ENCODE data around the gene HCN2.

DNA sequence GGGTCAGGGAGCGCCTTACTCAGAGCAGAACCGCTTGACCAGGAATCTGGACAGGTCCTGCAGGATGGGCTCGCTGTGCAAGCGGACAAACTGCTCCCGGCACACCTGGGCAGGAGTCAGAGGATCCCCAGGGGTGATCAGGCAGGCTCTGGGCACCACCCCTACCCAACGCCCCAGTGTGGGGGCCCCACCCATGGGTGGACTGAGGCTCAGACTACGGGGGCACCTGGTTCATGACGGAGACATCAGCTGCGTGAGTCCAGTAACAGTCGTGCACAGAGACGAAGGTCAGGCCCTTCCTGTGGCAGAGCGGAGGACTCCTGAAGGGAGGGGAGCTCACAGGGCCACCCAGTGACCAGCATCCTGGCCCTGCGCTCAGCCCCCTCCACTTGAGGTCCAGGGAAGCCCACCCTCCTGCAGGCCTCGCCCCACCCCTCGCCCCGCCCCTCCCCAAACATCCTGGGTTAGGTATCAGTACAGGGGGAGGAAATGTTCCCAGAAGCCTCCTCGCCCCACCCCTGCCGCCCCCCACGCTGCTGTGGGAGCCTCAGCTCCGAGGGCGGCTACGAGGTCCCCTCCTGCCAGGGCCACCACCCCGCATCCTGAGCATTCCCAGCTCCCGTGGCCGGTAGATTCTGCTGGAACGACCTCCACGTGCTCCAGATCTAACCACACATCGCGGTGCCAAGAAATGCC, 28.0 kb downstream of the HCN2 start:
- TF ChIP-seq, protein P1, sequence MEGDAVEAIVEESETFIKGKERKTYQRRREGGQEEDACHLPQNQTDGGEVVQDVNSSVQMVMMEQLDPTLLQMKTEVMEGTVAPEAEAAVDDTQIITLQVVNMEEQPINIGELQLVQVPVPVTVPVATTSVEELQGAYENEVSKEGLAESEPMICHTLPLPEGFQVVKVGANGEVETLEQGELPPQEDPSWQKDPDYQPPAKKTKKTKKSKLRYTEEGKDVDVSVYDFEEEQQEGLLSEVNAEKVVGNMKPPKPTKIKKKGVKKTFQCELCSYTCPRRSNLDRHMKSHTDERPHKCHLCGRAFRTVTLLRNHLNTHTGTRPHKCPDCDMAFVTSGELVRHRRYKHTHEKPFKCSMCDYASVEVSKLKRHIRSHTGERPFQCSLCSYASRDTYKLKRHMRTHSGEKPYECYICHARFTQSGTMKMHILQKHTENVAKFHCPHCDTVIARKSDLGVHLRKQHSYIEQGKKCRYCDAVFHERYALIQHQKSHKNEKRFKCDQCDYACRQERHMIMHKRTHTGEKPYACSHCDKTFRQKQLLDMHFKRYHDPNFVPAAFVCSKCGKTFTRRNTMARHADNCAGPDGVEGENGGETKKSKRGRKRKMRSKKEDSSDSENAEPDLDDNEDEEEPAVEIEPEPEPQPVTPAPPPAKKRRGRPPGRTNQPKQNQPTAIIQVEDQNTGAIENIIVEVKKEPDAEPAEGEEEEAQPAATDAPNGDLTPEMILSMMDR (IDR thresholded peaks at IDR 0.05; ENCODE audit: insufficient read depth, low read depth, low read length): no peak
- TF ChIP-seq EZH2 (IDR thresholded peaks at IDR 0.05; ENCODE audit: insufficient read depth, low read length): no peak
